DMS114 treated with DMSO at 0.1 percent for 48 hours (cell line): ENCODE data around the gene CSPG4.
"Not testable (repeated sequence)": the region's sequence is repeated elsewhere in the genome, so short reads cannot be mapped to it uniquely, and the experiment has no call there.

ENCODE experiments used
- DNase-seq: peaks from one replicate; lab custom pipeline; 2025; ENCODE audit not compliant: unreplicated experiment; lab: John Stamatoyannopoulos, UW

The CSPG4 gene

GRCh38 chr15:75693028-75693427 is 19.6 kb downstream of the CSPG4 start:
- DNase-seq = not testable (repeated sequence)

- DNase-seq = not testable (repeated sequence)
These were observed 20.3 kb downstream of the CSPG4 start for GRCh38 chr15:75692311-75692710.

GRCh38 chr15:75689429-75689828 is 23.2 kb downstream of the CSPG4 start:
- DNase-seq = not testable (repeated sequence)

- no peak for DNase-seq
These were observed 23.8 kb downstream of the CSPG4 start for GRCh38 chr15:75688831-75689230.

GRCh38 chr15:75688278-75688557 is 24.4 kb downstream of the CSPG4 start:
- DNase-seq = no peak

GRCh38 chr15:75687486-75688277 is 25.0 kb downstream of the CSPG4 start:
- DNase-seq = no peak

GRCh38 chr15:75686212-75686642 is 26.4 kb downstream of the CSPG4 start:
- peak; percentile 20 for DNase-seq

GRCh38 chr15:75685195-75685594 is 27.5 kb downstream of the CSPG4 start:
- no peak for DNase-seq

GRCh38 chr15:75684648-75685047 is 28.0 kb downstream of the CSPG4 start:
- DNase-seq = no peak

GRCh38 chr15:75683646-75684312 is 28.9 kb downstream of the CSPG4 start:
- DNase-seq = peak; percentile 48

- no peak for DNase-seq
These were observed 30.2 kb downstream of the CSPG4 start for GRCh38 chr15:75682181-75683135.

- DNase-seq = no peak
These were observed 32.5 kb downstream of the CSPG4 start for GRCh38 chr15:75680007-75680789.

- DNase-seq = not testable (repeated sequence)
These were observed 34.3 kb downstream of the CSPG4 start for GRCh38 chr15:75678324-75678690.

GRCh38 chr15:75677465-75678323 is 35.0 kb downstream of the CSPG4 start:
- DNase-seq = no peak

GRCh38 chr15:75676688-75677464 is 35.8 kb downstream of the CSPG4 start:
- DNase-seq = no peak

GRCh38 chr15:75675579-75676404 is 36.9 kb downstream of the CSPG4 start:
- DNase-seq = no peak

GRCh38 chr15:75674366-75674765 is 38.3 kb downstream of the CSPG4 start:
- DNase-seq = no peak
